Left ventricle myocardium inferior (tissue), 1 donor: ENCODE results near the gene PHF12. TPM values are rescaled to one million over a fixed set of nuclear protein-coding genes. Genes with fewer than 3 reads are reported as not detected.

Source experiments
- DNase-seq: peaks from one replicate; pipeline ENCODE4 v3.0.0-alpha.2; 2020
- H3K27ac ChIP-seq: fragments of 200-600 bp; replicated peaks from 2 replicates; pipeline ENCODE4 v1.8.0; 2021
- H3K27me3 ChIP-seq: fragments of 200-600 bp; 2 replicates; pipeline ENCODE4 v1.8.0; 2021; ENCODE audit warnings: low read depth
- H3K36me3 ChIP-seq: fragments of 200-600 bp; 2 replicates; pipeline ENCODE4 v1.8.0; 2021
- H3K4me1 ChIP-seq: fragments of 200-600 bp; 2 replicates; pipeline ENCODE4 v1.8.0; 2021
- H3K4me3 ChIP-seq: fragments of 200-600 bp; 2 replicates; pipeline ENCODE4 v1.8.0; 2021; ENCODE audit warnings: mild to moderate bottlenecking, moderate library complexity
- H3K9me3 ChIP-seq: fragments of 200-600 bp; replicated peaks from 2 replicates; pipeline ENCODE4 v1.8.0; 2021
- CTCF ChIP-seq: fragments of 200-600 bp; IDR thresholded peaks from 2 replicates; pipeline ENCODE4 v1.8.0; 2021; ENCODE audit warnings: antibody characterized with exemption, mild to moderate bottlenecking, borderline replicate concordance
- intact Hi-C: fragments of 100-400 bp; cut with micrococcal nuclease; formaldehyde crosslinking; loops from one replicate; pipeline ENCODE4 v1.11.0; 2022
- total RNA-seq: library from RNA; stranded (reverse); fragmentation: NEBNext Ultra II Directional; extraction: Animal tissue kit (Norgen Biotek cat#: 25700); gene quantifications from one replicate; pipeline ENCODE4 v1.2.1, GENCODE V29; 2021
- donor health status: DM: no; HTN: yes; CAD: no; lungs with severe emphysema.

Gene PHF12
- total RNA-seq, 1 donor from 2014 or later = 17.2 TPM

- no peak for DNase-seq
- H3K4me3 ChIP-seq = no peak overlapping the region
- H3K9me3 ChIP-seq = no peaks in the 10 kb centered on the region
- H3K4me1 ChIP-seq = peaks cover 66% of the 10 kb centered on the region
- intact Hi-C loops = loop anchor here (5.0 kb wide), 1 partner anchor 143 kb away; no protein-coding TSS in a partner anchor
- TF ChIP-seq CTCF = no peak
- H3K27ac ChIP-seq = no peak overlapping the region
- no peaks in the 10 kb centered on the region for H3K36me3 ChIP-seq
- H3K27me3 ChIP-seq = peaks cover 13% of the 10 kb centered on the region
Measured at GRCh38 chr17:28968914-28969295, 17.6 kb upstream of the PHF12 start.

DNA sequence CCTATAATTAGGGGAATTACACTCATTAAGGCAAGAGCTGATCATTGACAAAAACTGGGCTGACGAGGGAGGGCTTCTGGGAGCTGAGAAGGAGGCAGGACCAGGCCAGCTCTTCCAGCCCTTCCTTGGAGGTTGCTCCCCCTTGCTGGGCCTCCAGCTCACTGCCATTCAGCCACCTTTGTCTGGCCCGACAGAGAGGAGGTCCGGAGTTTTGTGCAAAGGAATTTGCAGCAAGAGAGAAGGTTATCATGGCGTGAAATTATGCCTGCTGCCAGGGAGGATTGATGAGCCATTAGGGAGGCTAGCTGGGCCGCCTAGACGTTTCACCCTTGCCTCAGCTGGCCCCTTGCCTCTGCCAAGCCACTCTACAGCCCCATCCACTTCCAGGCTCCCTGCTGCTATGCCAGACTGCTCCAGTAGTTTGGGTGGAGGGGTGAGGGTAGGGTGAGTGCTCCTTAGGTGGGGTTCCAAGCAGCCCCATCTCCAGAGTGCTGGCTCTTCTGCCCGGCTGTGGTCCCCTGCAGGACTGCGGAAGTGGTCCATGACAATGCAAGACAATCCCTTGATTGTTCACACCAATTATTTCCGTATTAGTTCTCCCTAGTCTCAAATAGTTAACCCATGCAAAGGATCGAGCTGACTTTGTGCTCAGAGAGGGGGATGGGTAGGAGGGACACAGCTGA lies 17.1 kb upstream of the PHF12 start:
- no peak overlapping the region for H3K27ac ChIP-seq
- H3K4me1 ChIP-seq = peaks cover 61% of the 10 kb centered on the region
- intact Hi-C loops = loop anchor here (5.0 kb wide), 1 partner anchor 144 kb away; no protein-coding TSS in a partner anchor

DNA sequence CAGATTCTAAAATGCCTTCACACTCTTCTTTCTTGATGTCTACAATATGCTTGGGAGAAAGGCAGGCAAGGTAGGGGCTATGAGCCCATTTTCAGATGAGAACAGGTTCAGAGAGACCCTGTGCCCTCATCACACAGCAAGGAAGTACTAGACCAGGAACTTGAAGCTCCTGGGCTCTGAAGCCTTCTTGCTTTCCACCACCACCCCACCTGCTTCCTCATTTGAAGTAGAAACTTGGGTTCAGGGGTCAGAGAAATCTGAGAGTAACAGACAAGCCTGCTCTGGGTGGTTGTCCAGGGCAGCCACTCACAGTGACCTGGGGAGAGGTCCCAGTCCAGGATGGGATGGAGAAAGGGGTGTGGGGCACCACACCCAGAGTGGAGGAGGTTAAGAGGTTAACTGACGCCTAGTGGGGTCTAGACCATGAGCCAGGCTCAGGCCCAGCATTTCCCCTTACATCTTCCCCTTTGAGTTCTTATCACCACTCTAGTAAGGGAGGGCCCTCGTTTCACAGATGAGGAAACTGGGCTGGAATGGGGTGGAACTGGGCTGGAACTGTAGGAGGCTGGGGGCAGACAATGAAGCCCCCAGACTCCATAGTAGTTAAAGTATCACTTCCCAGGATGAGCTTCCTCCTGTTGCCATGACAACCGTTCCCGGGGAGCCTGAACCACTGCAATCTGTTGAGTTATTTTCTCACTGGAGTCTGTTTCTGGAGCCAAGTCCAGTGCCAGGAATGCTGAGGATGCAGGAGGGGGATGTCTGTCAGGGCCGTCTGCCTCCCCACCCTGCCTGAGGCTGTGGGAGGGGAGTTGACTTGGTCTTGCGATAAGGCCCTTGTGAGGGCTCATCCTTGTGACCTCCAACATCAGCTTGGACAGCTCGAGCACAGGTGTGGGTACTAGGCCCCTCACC lies 16.2 kb upstream of the PHF12 start:
- Histone ChIP-seq H3K36me3 (no peaks in the 10 kb centered on the region), H3K27ac (no peak overlapping the region), H3K9me3 (no peaks in the 10 kb centered on the region), H3K4me3 (no peak overlapping the region), H3K4me1 (peaks cover 52% of the 10 kb centered on the region), H3K27me3 (peaks cover 22% of the 10 kb centered on the region)
- intact Hi-C loops = loop anchor here (5.0 kb wide), 1 partner anchor 145 kb away; no protein-coding TSS in a partner anchor
- no peak for TF ChIP-seq CTCF
- DNase-seq = no peak

More for the DNA sequence above, 17.1 kb upstream of the PHF12 start:
- no peak for TF ChIP-seq CTCF
- DNase-seq = no peak
- Histone ChIP-seq H3K27me3 (peaks cover 17% of the 10 kb centered on the region), H3K36me3 (no peaks in the 10 kb centered on the region), H3K4me3 (no peak overlapping the region), H3K9me3 (no peaks in the 10 kb centered on the region)

GRCh38 chr17:28963841-28964240 lies 12.5 kb upstream of the PHF12 start:
- Histone ChIP-seq H3K36me3 (no peaks in the 10 kb centered on the region), H3K4me1 (peaks cover 21% of the 10 kb centered on the region), H3K27me3 (peaks cover 26% of the 10 kb centered on the region), H3K27ac (no peak overlapping the region), H3K9me3 (no peaks in the 10 kb centered on the region), H3K4me3 (no peak overlapping the region)
- intact Hi-C loops = no loop called here
- DNase-seq = no peak
- no peak for TF ChIP-seq CTCF

GRCh38 chr17:28963055-28963611 lies 11.8 kb upstream of the PHF12 start:
- Histone ChIP-seq H3K4me3 (no peak overlapping the region), H3K4me1 (peaks cover 14% of the 10 kb centered on the region), H3K36me3 (no peaks in the 10 kb centered on the region), H3K9me3 (no peaks in the 10 kb centered on the region), H3K27me3 (peaks cover 26% of the 10 kb centered on the region), H3K27ac (no peak overlapping the region)
- TF ChIP-seq CTCF = no peak
- intact Hi-C loops = no loop called here
- no peak for DNase-seq
